Tibial nerve (tissue), 3 donors: Measurements from ENCODE around the gene QTRT2.

ENCODE experiments used
- CTCF ChIP-seq, 5 experiments: fragments of 200-600 bp in 3 of 5; fragments of 450-650 bp in 2 of 5; sonication (generic) in 3 of 5; IDR thresholded peaks; one replicate each; pipeline ENCODE4 v1.5.1; 2016 to 2019; ENCODE audit warnings: antibody characterized with exemption in 5 of 5, mild to moderate bottlenecking in 3 of 5, moderate library complexity in 2 of 5
- POLR2A ChIP-seq, 2 donors: fragments of 450-650 bp; IDR thresholded peaks; one replicate each; pipeline ENCODE4 v1.6.1; 2017; ENCODE audit warnings: antibody characterized with exemption in 2 of 2, mild to moderate bottlenecking in 2 of 2, moderate library complexity in 2 of 2

- TF ChIP-seq CTCF (IDR thresholded peaks at IDR 0.05): no peak
- no peak for TF ChIP-seq POLR2A (IDR thresholded peaks at IDR 0.05)
These were observed 24.5 kb downstream of the QTRT2 start for GRCh38 chr3:114081037-114081436.
